Neural cell (in vitro differentiated cells): Measurements from ENCODE around the gene WRAP73. TPM values are rescaled to one million over a fixed set of nuclear protein-coding genes. Genes with fewer than 3 reads are reported as not detected.

ENCODE experiments used
- H2AFZ ChIP-seq: fragments of 200-600, 300-800 bp; sonication (generic), shearing (Covaris generic); 2 replicates; pipeline ENCODE4 v1.6.0; 2014; ENCODE audit warnings: low read depth, mild to moderate bottlenecking, antibody characterized with exemption, low read length, moderate library complexity
- H3F3A ChIP-seq: fragments of 200-600 bp; shearing (Covaris generic); 2 replicates; pipeline ENCODE4 v1.6.1; 2016; ENCODE audit warnings: mild to moderate bottlenecking, moderate library complexity, mixed read lengths, antibody characterized with exemption, low read length; ENCODE audit not compliant: insufficient read depth, poor library complexity, severe bottlenecking
- H3K27ac ChIP-seq: fragments of 200-600, 300-800 bp; sonication (generic), shearing (Covaris generic); 2 replicates; pipeline ENCODE4 v1.5.1; 2014; ENCODE audit warnings: mild to moderate bottlenecking, low read length, moderate library complexity
- H3K27me3 ChIP-seq: fragments of 300-800, 200-600 bp; sonication (generic), shearing (Covaris generic); 2 replicates; pipeline ENCODE4 v1.6.0; 2014; ENCODE audit warnings: mild to moderate bottlenecking, low read depth, low read length, moderate library complexity; ENCODE audit not compliant: insufficient read depth
- H3K36me3 ChIP-seq: fragments of 300-800, 200-600 bp; sonication (generic), shearing (Covaris generic); 2 replicates; pipeline ENCODE4 v1.5.1; 2014; ENCODE audit warnings: mild to moderate bottlenecking, antibody characterized with exemption, low read length, moderate library complexity; ENCODE audit not compliant: insufficient read depth
- H3K4me2 ChIP-seq: fragments of 300-800, 200-600 bp; sonication (generic), shearing (Covaris generic); 2 replicates; pipeline ENCODE4 v1.6.0; 2014; ENCODE audit warnings: mild to moderate bottlenecking, low read length
- H3K4me3 ChIP-seq: fragments of 300-800, 200-600 bp; sonication (generic), shearing (Covaris generic); 2 replicates; pipeline ENCODE4 v1.5.1; 2014; ENCODE audit warnings: mild to moderate bottlenecking, low read length, moderate library complexity
- H3K79me2 ChIP-seq: fragments of 200-600 bp; shearing (Covaris generic); replicated peaks from 2 replicates; pipeline ENCODE4 v1.6.0; 2014; ENCODE audit warnings: mild to moderate bottlenecking, low read length, moderate library complexity; ENCODE audit not compliant: insufficient read depth
- H3K9ac ChIP-seq: fragments of 300-800, 200-600 bp; sonication (generic), shearing (Covaris generic); 2 replicates; pipeline ENCODE4 v1.6.1; 2016; ENCODE audit warnings: mild to moderate bottlenecking, low read length, mixed read lengths
- H3K9me2 ChIP-seq: fragments of 200-600 bp; shearing (Covaris generic); 2 replicates; pipeline ENCODE4 v1.6.1; 2016; ENCODE audit warnings: mild to moderate bottlenecking, low read length, mixed read lengths; ENCODE audit not compliant: insufficient read depth
- H3K9me3 ChIP-seq: fragments of 200-600, 300-800 bp; sonication (generic), shearing (Covaris generic); 2 replicates; pipeline ENCODE4 v1.6.1; 2016; ENCODE audit warnings: mild to moderate bottlenecking, mixed run types, low read length, moderate library complexity, mixed read lengths
- H4K20me1 ChIP-seq: fragments of 200-600 bp; shearing (Covaris generic); 2 replicates; pipeline ENCODE4 v1.6.1; 2016; ENCODE audit warnings: mild to moderate bottlenecking, mixed run types; ENCODE audit not compliant: insufficient read depth
- CTCF ChIP-seq: fragments of 450-650 bp; IDR thresholded peaks from 2 replicates; pipeline ENCODE4 v1.5.1; 2014; ENCODE audit warnings: antibody characterized with exemption, mild to moderate bottlenecking, moderate library complexity; ENCODE audit not compliant: poor library complexity, severe bottlenecking
- EP300 ChIP-seq: fragments of 450-650 bp; conservative IDR thresholded peaks from 2 replicates; pipeline ENCODE4 v1.6.1; 2014; ENCODE audit warnings: antibody characterized with exemption, mild to moderate bottlenecking, moderate library complexity; ENCODE audit not compliant: poor library complexity, severe bottlenecking
- EZH2 ChIP-seq: fragments of 200-600, 300-800 bp; shearing (Covaris generic), sonication (generic); IDR thresholded peaks from 2 replicates; pipeline ENCODE4 v1.6.1; 2014; ENCODE audit warnings: antibody characterized with exemption, low read length, borderline replicate concordance, mild to moderate bottlenecking; ENCODE audit not compliant: insufficient read depth, poor library complexity, severe bottlenecking
- MXI1 ChIP-seq: fragments of 450-650 bp; conservative IDR thresholded peaks from 2 replicates; pipeline ENCODE4 v1.6.1; 2014; ENCODE audit warnings: antibody characterized with exemption, mild to moderate bottlenecking; ENCODE audit not compliant: poor library complexity, severe bottlenecking
- POLR2AphosphoS5 ChIP-seq: IDR thresholded peaks from 2 replicates; pipeline ENCODE4 v1.6.1; 2012
- RAD21 ChIP-seq: fragments of 450-650 bp; conservative IDR thresholded peaks from 2 replicates; pipeline ENCODE4 v1.6.1; 2014; ENCODE audit warnings: antibody characterized with exemption, mild to moderate bottlenecking, moderate library complexity
- REST ChIP-seq: IDR thresholded peaks from 2 replicates; pipeline ENCODE4 v1.6.1; 2012; ENCODE audit warnings: borderline replicate concordance
- SMC3 ChIP-seq: fragments of 450-650 bp; conservative IDR thresholded peaks from 2 replicates; pipeline ENCODE4 v1.6.1; 2014; ENCODE audit warnings: antibody characterized with exemption, mild to moderate bottlenecking, moderate library complexity; ENCODE audit not compliant: poor library complexity
- TAF1 ChIP-seq: IDR thresholded peaks from 2 replicates; pipeline ENCODE4 v1.6.1; 2012; ENCODE audit warnings: low read depth
- polyA plus RNA-seq: library from polyadenylated mRNA; depleted of rRNA; stranded (reverse); fragments of >200 nt; gene quantifications from 2 replicates; pipeline ENCODE4 v1.2.3, GENCODE V29; 2014

The WRAP73 gene
- polyA plus RNA-seq, 1 donor from 2014 or later = 32.9 TPM

DNA sequence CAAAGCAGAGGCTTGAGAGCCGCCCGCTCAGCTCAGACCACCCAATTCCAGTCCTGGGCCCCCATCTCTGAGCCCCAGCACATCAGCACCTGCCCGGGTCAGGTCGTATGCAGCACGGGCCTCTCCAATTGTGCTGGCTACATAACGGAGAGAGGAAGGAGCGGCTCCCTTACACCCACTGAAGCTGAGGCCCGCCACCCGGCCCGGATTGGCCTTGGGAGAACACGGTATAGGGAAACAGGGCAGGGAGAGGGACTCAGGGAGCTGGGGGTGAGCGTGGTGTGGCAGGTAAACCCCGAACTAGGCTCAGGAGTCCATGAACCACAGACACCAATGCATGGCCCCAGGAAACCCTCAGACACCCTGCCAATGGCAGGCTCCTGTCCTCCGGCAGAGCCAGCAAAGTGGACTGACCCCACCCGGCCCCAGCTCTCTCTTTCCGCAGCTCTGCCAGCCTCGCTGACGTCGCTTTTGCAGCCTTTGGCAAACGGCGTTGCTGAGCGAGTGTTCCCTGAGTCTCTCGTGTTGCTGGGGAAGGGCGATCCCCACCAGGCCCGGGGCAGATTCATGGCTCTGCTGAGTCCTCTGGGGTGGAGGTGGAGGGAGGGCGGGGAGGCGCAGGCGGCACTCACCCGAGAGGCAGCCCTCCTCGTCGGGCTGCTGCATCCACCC is 55.1 kb downstream of the WRAP73 start:
- no peaks in the 10 kb centered on the region for H3F3A ChIP-seq
- no peaks in the 10 kb centered on the region for H3K9me3 ChIP-seq
- H3K9me2 ChIP-seq = no peaks in the 10 kb centered on the region
- H4K20me1 ChIP-seq = no peaks in the 10 kb centered on the region
- no peak overlapping the region for H3K4me2 ChIP-seq
- H3K27ac ChIP-seq = no peak overlapping the region
- H3K79me2 ChIP-seq = no peaks in the 10 kb centered on the region
- H3K9ac ChIP-seq = no peak overlapping the region
- H3K27me3 ChIP-seq = no peaks in the 10 kb centered on the region
- H3K36me3 ChIP-seq = no peaks in the 10 kb centered on the region
- H3K4me3 ChIP-seq = no peak overlapping the region
- no peak overlapping the region for H2AFZ ChIP-seq
- no peak for TF ChIP-seq RAD21
- TF ChIP-seq EZH2 = no peak
- no peak for TF ChIP-seq MXI1
- TF ChIP-seq CTCF = no peak
- no peak for TF ChIP-seq TAF1
- TF ChIP-seq EP300 = no peak
- TF ChIP-seq SMC3 = no peak
- no peak for TF ChIP-seq REST
- TF ChIP-seq POLR2AphosphoS5 = no peak

GRCh38 chr1:3593745-3594144 is 56.2 kb downstream of the WRAP73 start:
- no peaks in the 10 kb centered on the region for H3K79me2 ChIP-seq
- TF ChIP-seq RAD21 = no peak
- TF ChIP-seq EP300 = no peak
- no peak for TF ChIP-seq EZH2
- TF ChIP-seq POLR2AphosphoS5 = no peak
- no peak overlapping the region for H3K27ac ChIP-seq
- H3K9ac ChIP-seq = no peak overlapping the region
- H3F3A ChIP-seq = no peaks in the 10 kb centered on the region
- H3K9me2 ChIP-seq = no peaks in the 10 kb centered on the region
- no peaks in the 10 kb centered on the region for H3K27me3 ChIP-seq
- no peak overlapping the region for H3K4me3 ChIP-seq
- no peaks in the 10 kb centered on the region for H3K9me3 ChIP-seq
- H3K36me3 ChIP-seq = no peaks in the 10 kb centered on the region
- no peak overlapping the region for H2AFZ ChIP-seq
- H3K4me2 ChIP-seq = no peak overlapping the region
- H4K20me1 ChIP-seq = no peaks in the 10 kb centered on the region
